GM12878 (cell line): Measurements from ENCODE around the gene VEPH1. TPM values are rescaled to one million over a fixed set of nuclear protein-coding genes. Genes with fewer than 3 reads are reported as not detected.

ENCODE experiments used
- ATAC-seq: fragments of 200-7000 bp; cut with Tn5 transposase; 3 replicates; pipeline ENCODE4 v1.9.1; 2020; ENCODE audit warnings: mild to moderate bottlenecking, moderate library complexity
- BruUV-seq: library from RNA; stranded (reverse); fragments of 400-500 nt; replicated peaks from 2 replicates; lab custom pipeline; 2021; lab: Mats Ljungman, UMichigan
- CTCF ChIA-PET: fragments of 300-600 bp; sonication (Branson Sonifier 250); formaldehyde crosslinking; extraction: SDS; loops from one replicate; lab custom pipeline; 2021; ENCODE audit warnings: inconsistent platforms; lab: Yijun Ruan, JAX
- POLR2A ChIA-PET: fragments of 350-600 bp; formaldehyde crosslinking; extraction: SDS; loops from one replicate; lab custom pipeline; 2021; ENCODE audit warnings: inconsistent platforms; lab: Charles Lee
- RAD21 ChIA-PET: fragments of 300-600 bp; sonication (Branson Sonifier 250); formaldehyde crosslinking; loops from one replicate; lab custom pipeline; 2023; ENCODE audit warnings: antibody characterized with exemption; ENCODE audit not compliant: unreplicated experiment; lab: Charles Lee
- SMC1A ChIA-PET: fragments of 300-600 bp; sonication (Branson Sonifier 250); formaldehyde crosslinking; loops from one replicate; lab custom pipeline; 2023; ENCODE audit not compliant: unreplicated experiment, uncharacterized antibody; lab: Charles Lee
- DNase-seq: peaks from one replicate; pipeline ENCODE4 v3.0.0-alpha.2; 2011; ENCODE audit warnings: low read depth, low spot score
- FAIRE-seq: peaks from 3 replicates; lab custom pipeline; 2011; peaks lifted over from hg19 to GRCh38; lab: Jason Lieb, UNC
- H2AFZ ChIP-seq: 2 replicates; pipeline ENCODE4 v1.6.0; 2011; ENCODE audit warnings: low read depth, low read length, control low read depth; ENCODE audit not compliant: control insufficient read depth
- H3K27ac ChIP-seq: 2 replicates; pipeline ENCODE4 v1.5.1; 2011; ENCODE audit warnings: control low read depth; ENCODE audit not compliant: control insufficient read depth, insufficient read depth
- H3K27me3 ChIP-seq, 2 experiments: replicated peaks in 1 of 2; 2 replicates each; pipeline versions ENCODE4 v1.6.0 to v1.6.1; 2011; ENCODE audit warnings: low read length in 1 of 2; ENCODE audit not compliant: control insufficient read depth in 2 of 2, insufficient read depth in 2 of 2
- H3K36me3 ChIP-seq, 2 experiments: 2 replicates each; pipeline ENCODE4 v1.5.1; 2011; ENCODE audit warnings: low read length in 1 of 2; ENCODE audit not compliant: control insufficient read depth in 2 of 2, insufficient read depth in 2 of 2
- H3K4me1 ChIP-seq: 2 replicates; pipeline ENCODE4 v1.6.1; 2011; ENCODE audit warnings: mild to moderate bottlenecking, low read length, moderate library complexity, mixed read lengths; ENCODE audit not compliant: control insufficient read depth, insufficient read depth
- H3K4me2 ChIP-seq: 2 replicates; pipeline ENCODE4 v1.6.0; 2011; ENCODE audit warnings: control low read depth; ENCODE audit not compliant: control insufficient read depth, insufficient read depth
- H3K4me3 ChIP-seq: fragments of 200-600 bp; sonication (generic); 2 replicates; pipeline ENCODE4 v1.5.1; 2016
- H3K79me2 ChIP-seq: 2 replicates; pipeline ENCODE4 v1.6.0; 2011; ENCODE audit warnings: low read length; ENCODE audit not compliant: control insufficient read depth, insufficient read depth
- H3K9ac ChIP-seq: 2 replicates; pipeline ENCODE4 v1.8.0; 2011; ENCODE audit warnings: low read length, control low read depth, mixed read lengths; ENCODE audit not compliant: control insufficient read depth, insufficient read depth
- H3K9me3 ChIP-seq: replicated peaks from 3 replicates; pipeline ENCODE4 v1.5.1; 2011; ENCODE audit warnings: mild to moderate bottlenecking, low read length; ENCODE audit not compliant: control insufficient read depth, insufficient read depth
- H4K20me1 ChIP-seq: 2 replicates; pipeline ENCODE4 v1.6.0; 2011; ENCODE audit not compliant: control insufficient read depth, insufficient read depth
- ASH2L ChIP-seq: fragments of 300-600, 200-600 bp; sonication (generic); IDR thresholded peaks from 2 replicates; pipeline ENCODE4 v1.6.1; 2017; ENCODE audit warnings: low read depth, mild to moderate bottlenecking, borderline replicate concordance
- BACH1 ChIP-seq: fragments of 450-650 bp; IDR thresholded peaks from 2 replicates; pipeline ENCODE4 v1.6.1; 2017; ENCODE audit warnings: mild to moderate bottlenecking, borderline replicate concordance
- CBX5 ChIP-seq: sonication (generic); IDR thresholded peaks from 2 replicates; pipeline ENCODE4 v1.6.1; 2016; ENCODE audit warnings: low read depth, moderate library complexity, mild to moderate bottlenecking, inconsistent platforms
- FOXK2 ChIP-seq: fragments of 450-650 bp; IDR thresholded peaks from 2 replicates; pipeline ENCODE4 v1.6.1; 2017; ENCODE audit warnings: mild to moderate bottlenecking, moderate library complexity
- GATAD2B ChIP-seq: fragments of 450-650 bp; conservative IDR thresholded peaks from 2 replicates; pipeline ENCODE4 v1.6.1; 2017; ENCODE audit warnings: low read depth, mild to moderate bottlenecking, moderate library complexity
- MYB ChIP-seq: fragments of 150-350 bp; IDR thresholded peaks from 2 replicates; pipeline ENCODE4 v1.6.1; 2014; ENCODE audit warnings: mild to moderate bottlenecking, low read depth, low read length, borderline replicate concordance
- SREBF2 ChIP-seq: IDR thresholded peaks from 2 replicates; pipeline ENCODE4 v1.6.1; 2012; ENCODE audit warnings: mild to moderate bottlenecking, low read length
- ZNF24 ChIP-seq: fragments of 450-650 bp; IDR thresholded peaks from 2 replicates; pipeline ENCODE4 v1.6.1; 2017; ENCODE audit warnings: antibody characterized with exemption, mild to moderate bottlenecking
- WGBS: methylation state at CpG from one replicate; pipeline ENCODE4 v1.1.6; 2016; ENCODE audit warnings: low lambda C conversion rate; ENCODE audit not compliant: insufficient replicate concordance, insufficient coverage; ENCODE audit errors: missing lambda C conversion rate; 5-methylcytosine and 5-hydroxymethylcytosine counted together
- in situ Hi-C: fragments of 300-500 bp; cut with MboI; formaldehyde crosslinking; loops from 9 replicates; pipeline ENCODE4 v1.14.3; 2018; ENCODE audit warnings: mixed read lengths
- intact Hi-C: fragments of 100-400 bp; cut with micrococcal nuclease; formaldehyde crosslinking; loops from one replicate; pipeline ENCODE4 v1.14.2; 2022; ENCODE audit not compliant: unreplicated experiment
- polyA plus RNA-seq, 11 experiments: library from polyadenylated mRNA; depleted of rRNA in 4 of 11; unstranded in 6 of 11; stranded (reverse) in 5 of 11; fragments of >200 nt; fragmentation: Nextera tagmentation in 4 of 11; fragmentation: Illumina TruSeq in 1 of 11; extraction: Ambion mirVana in 4 of 11; extraction: Trizol in 1 of 11; gene quantifications; 1 replicate in 1 of 11; 2 replicates in 10 of 11; pipeline versions ENCODE4 v1.2.1 to v1.2.3, GENCODE V29; 2011 to 2016; ENCODE audit warnings: inconsistent platforms in 2 of 11, missing spikeins in 2 of 11, low read depth in 1 of 11
- total RNA-seq, 4 experiments: library from RNA; depleted of rRNA in 3 of 4; stranded (reverse); fragments of >200 nt in 3 of 4; fragmentation: Illumina TruSeq in 1 of 4; extraction: Trizol in 1 of 4; gene quantifications; 2 replicates each; pipeline versions ENCODE4 v1.2.1 to v1.2.3, GENCODE V29; 2013 to 2021
- TF ChIP-seq, protein P1 (sequence below): fragments of 450-650 bp; IDR thresholded peaks from 2 replicates; pipeline ENCODE4 v1.6.1; 2017; ENCODE audit warnings: mild to moderate bottlenecking
- TF ChIP-seq, protein P2 (sequence below): IDR thresholded peaks from 2 replicates; pipeline ENCODE4 v1.6.1; 2011; ENCODE audit warnings: low read depth, low read length, improper control_type of control experiment, borderline replicate concordance
- TF ChIP-seq, protein P3 (sequence below): fragments of 450-650 bp; formaldehyde crosslinking; IDR thresholded peaks from 2 replicates; pipeline ENCODE4 v1.4.0; 2020; ENCODE audit warnings: mild to moderate bottlenecking, moderate library complexity
- TF ChIP-seq, protein P4 (sequence below), 3 experiments: IDR thresholded peaks in 2 of 3; conservative IDR thresholded peaks in 1 of 3; 2 replicates each; pipeline ENCODE4 v1.5.1; 2011; ENCODE audit warnings: low read depth in 3 of 3, low read length in 3 of 3, mild to moderate bottlenecking in 3 of 3, control low read depth in 2 of 3, moderate library complexity in 2 of 3, inconsistent platforms in 1 of 3, mixed read lengths in 1 of 3; ENCODE audit not compliant: control insufficient read depth in 2 of 3, insufficient read depth in 1 of 3; ENCODE audit errors: extremely low read depth in 1 of 3

The VEPH1 gene
- total and polyA plus RNA-seq, 10 of the 15 experiments (the other 5 are each of a cell fraction or from before 2014, with no cell fraction given), result 0.04 to 0.26 (median 0.17) TPM; not detected in 7

DNA sequence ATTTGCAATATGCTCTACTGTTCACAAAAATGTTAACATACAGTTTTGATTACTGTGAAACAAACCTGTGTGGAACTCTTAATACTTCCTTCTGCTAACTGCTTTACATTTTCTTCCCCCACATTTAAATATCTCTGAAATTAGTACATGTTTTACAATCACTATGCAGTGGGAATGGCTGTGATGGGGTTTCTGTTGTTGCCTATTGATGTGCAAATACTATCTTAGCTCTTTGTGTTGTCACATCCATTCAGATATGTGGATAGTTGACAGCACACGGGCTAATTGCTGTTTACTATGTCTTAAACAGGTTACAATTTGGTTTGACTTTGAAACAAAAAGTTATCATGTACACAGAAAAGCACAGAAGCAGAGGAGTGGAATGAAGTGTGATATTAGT, 247.4 kb downstream of the VEPH1 start (continued):
- TF ChIP-seq, protein P1, sequence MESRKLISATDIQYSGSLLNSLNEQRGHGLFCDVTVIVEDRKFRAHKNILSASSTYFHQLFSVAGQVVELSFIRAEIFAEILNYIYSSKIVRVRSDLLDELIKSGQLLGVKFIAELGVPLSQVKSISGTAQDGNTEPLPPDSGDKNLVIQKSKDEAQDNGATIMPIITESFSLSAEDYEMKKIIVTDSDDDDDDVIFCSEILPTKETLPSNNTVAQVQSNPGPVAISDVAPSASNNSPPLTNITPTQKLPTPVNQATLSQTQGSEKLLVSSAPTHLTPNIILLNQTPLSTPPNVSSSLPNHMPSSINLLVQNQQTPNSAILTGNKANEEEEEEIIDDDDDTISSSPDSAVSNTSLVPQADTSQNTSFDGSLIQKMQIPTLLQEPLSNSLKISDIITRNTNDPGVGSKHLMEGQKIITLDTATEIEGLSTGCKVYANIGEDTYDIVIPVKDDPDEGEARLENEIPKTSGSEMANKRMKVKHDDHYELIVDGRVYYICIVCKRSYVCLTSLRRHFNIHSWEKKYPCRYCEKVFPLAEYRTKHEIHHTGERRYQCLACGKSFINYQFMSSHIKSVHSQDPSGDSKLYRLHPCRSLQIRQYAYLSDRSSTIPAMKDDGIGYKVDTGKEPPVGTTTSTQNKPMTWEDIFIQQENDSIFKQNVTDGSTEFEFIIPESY, result no peak
- TF ChIP-seq CBX5 (no peak), ZNF24 (no peak), FOXK2 (no peak), SREBF2 (no peak), MYB (no peak), BACH1 (no peak), ASH2L (no peak)
- TF ChIP-seq, protein P2, sequence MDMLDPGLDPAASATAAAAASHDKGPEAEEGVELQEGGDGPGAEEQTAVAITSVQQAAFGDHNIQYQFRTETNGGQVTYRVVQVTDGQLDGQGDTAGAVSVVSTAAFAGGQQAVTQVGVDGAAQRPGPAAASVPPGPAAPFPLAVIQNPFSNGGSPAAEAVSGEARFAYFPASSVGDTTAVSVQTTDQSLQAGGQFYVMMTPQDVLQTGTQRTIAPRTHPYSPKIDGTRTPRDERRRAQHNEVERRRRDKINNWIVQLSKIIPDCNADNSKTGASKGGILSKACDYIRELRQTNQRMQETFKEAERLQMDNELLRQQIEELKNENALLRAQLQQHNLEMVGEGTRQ, result no peak
- TF ChIP-seq, all 136 proteins: peak for 0

DNA sequence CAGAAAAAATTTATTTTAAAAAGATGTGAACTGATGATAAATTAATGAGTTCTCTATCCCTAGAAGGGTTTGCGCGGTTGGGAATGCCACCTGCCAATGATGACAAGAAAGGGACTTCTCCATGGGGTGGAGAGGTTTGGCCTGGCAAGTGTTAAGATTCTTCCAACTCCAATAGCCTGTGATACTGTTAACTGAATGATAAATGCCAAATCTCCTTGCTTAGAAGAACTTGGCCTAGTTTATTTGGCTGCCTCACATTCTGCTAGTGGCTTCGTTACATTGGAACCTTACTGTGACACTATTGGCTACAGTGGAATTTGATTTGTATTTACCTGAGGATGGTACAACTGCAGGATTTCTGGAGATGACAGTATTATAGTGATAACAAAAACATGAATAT, 251.5 kb downstream of the VEPH1 start:
- in situ Hi-C loops, result no loop called here
- Histone ChIP-seq H3K79me2 (no peaks in the 10 kb centered on the region), H3K4me1 (no peaks in the 10 kb centered on the region), H3K9ac (no peak overlapping the region), H2AFZ (no peak overlapping the region), H3K36me3 (no peaks in the 10 kb centered on the region), H3K4me3 (no peak overlapping the region), H4K20me1 (no peaks in the 10 kb centered on the region), H3K27me3 (no peaks in the 10 kb centered on the region), H3K9me3 (no peaks in the 10 kb centered on the region), H3K27ac (no peak overlapping the region), H3K4me2 (no peak overlapping the region)
- DNase-seq, result no peak
- BruUV-seq, result no TSS peak
- ATAC-seq, result no peak
- TF ChIP-seq, protein P3, sequence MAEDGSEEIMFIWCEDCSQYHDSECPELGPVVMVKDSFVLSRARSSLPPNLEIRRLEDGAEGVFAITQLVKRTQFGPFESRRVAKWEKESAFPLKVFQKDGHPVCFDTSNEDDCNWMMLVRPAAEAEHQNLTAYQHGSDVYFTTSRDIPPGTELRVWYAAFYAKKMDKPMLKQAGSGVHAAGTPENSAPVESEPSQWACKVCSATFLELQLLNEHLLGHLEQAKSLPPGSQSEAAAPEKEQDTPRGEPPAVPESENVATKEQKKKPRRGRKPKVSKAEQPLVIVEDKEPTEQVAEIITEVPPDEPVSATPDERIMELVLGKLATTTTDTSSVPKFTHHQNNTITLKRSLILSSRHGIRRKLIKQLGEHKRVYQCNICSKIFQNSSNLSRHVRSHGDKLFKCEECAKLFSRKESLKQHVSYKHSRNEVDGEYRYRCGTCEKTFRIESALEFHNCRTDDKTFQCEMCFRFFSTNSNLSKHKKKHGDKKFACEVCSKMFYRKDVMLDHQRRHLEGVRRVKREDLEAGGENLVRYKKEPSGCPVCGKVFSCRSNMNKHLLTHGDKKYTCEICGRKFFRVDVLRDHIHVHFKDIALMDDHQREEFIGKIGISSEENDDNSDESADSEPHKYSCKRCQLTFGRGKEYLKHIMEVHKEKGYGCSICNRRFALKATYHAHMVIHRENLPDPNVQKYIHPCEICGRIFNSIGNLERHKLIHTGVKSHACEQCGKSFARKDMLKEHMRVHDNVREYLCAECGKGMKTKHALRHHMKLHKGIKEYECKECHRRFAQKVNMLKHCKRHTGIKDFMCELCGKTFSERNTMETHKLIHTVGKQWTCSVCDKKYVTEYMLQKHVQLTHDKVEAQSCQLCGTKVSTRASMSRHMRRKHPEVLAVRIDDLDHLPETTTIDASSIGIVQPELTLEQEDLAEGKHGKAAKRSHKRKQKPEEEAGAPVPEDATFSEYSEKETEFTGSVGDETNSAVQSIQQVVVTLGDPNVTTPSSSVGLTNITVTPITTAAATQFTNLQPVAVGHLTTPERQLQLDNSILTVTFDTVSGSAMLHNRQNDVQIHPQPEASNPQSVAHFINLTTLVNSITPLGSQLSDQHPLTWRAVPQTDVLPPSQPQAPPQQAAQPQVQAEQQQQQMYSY (CRISPR knock-in tag), result no peak
- TF ChIP-seq, protein P4, sequence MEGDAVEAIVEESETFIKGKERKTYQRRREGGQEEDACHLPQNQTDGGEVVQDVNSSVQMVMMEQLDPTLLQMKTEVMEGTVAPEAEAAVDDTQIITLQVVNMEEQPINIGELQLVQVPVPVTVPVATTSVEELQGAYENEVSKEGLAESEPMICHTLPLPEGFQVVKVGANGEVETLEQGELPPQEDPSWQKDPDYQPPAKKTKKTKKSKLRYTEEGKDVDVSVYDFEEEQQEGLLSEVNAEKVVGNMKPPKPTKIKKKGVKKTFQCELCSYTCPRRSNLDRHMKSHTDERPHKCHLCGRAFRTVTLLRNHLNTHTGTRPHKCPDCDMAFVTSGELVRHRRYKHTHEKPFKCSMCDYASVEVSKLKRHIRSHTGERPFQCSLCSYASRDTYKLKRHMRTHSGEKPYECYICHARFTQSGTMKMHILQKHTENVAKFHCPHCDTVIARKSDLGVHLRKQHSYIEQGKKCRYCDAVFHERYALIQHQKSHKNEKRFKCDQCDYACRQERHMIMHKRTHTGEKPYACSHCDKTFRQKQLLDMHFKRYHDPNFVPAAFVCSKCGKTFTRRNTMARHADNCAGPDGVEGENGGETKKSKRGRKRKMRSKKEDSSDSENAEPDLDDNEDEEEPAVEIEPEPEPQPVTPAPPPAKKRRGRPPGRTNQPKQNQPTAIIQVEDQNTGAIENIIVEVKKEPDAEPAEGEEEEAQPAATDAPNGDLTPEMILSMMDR (IDR thresholded peaks at IDR 0.05 in 2 of 3, conservative IDR thresholded peaks at IDR 0.05 in 1 of 3; ENCODE audit: control insufficient read depth in 2 of 3, extremely low read depth in 1 of 3, insufficient read depth in 1 of 3, low read depth in 3 of 3, low read length in 3 of 3), result no peak
- no peak for TF ChIP-seq GATAD2B
- RAD21 ChIA-PET, result no interaction called here
- POLR2A ChIA-PET, result no interaction called here
- intact Hi-C loops, result no loop called here
- 88% methylated on average over 3 of the region's 3 CpGs for WGBS
- SMC1A ChIA-PET, result no interaction called here
- no peak for FAIRE-seq
- CTCF ChIA-PET, result interaction anchor here (0.7 kb wide), 1 partner anchor 263 kb away, joined by 3 read pairs; no protein-coding TSS in a partner anchor
